ENCODE measurements around the gene UNC119.

GRCh38 chr17:28574526-28574925 is 22.1 kb upstream of the UNC119 start:
- TF ChIP-seq, protein P1, sequence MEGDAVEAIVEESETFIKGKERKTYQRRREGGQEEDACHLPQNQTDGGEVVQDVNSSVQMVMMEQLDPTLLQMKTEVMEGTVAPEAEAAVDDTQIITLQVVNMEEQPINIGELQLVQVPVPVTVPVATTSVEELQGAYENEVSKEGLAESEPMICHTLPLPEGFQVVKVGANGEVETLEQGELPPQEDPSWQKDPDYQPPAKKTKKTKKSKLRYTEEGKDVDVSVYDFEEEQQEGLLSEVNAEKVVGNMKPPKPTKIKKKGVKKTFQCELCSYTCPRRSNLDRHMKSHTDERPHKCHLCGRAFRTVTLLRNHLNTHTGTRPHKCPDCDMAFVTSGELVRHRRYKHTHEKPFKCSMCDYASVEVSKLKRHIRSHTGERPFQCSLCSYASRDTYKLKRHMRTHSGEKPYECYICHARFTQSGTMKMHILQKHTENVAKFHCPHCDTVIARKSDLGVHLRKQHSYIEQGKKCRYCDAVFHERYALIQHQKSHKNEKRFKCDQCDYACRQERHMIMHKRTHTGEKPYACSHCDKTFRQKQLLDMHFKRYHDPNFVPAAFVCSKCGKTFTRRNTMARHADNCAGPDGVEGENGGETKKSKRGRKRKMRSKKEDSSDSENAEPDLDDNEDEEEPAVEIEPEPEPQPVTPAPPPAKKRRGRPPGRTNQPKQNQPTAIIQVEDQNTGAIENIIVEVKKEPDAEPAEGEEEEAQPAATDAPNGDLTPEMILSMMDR (IDR thresholded peaks at IDR 0.05; ENCODE audit: low read depth, low read length, missing input control) = peak; percentile 3
- no peak for TF ChIP-seq YY1 (IDR thresholded peaks at IDR 0.05)
- no peak for TF ChIP-seq SP1 (IDR thresholded peaks at IDR 0.05)
- TF ChIP-seq EGR1 (IDR thresholded peaks at IDR 0.05; ENCODE audit: low read depth in 2 of 2) = no peak
- no peak for TF ChIP-seq TAF1 (conservative IDR thresholded peaks at IDR 0.05)
- no peak for TF ChIP-seq GABPA (IDR thresholded peaks at IDR 0.05 in 1 of 2, conservative IDR thresholded peaks at IDR 0.05 in 1 of 2)
- no peak for TF ChIP-seq MAX (IDR thresholded peaks at IDR 0.05)
- no peak for TF ChIP-seq ATF3 (IDR thresholded peaks at IDR 0.05)
- TF ChIP-seq HNF4A (conservative IDR thresholded peaks at IDR 0.05) = no peak
- TF ChIP-seq HNF4G (IDR thresholded peaks at IDR 0.05) = no peak
- no peak for TF ChIP-seq JUND (IDR thresholded peaks at IDR 0.05)
- no peak for TF ChIP-seq REST (IDR thresholded peaks at IDR 0.05)
- TF ChIP-seq RAD21 (IDR thresholded peaks at IDR 0.05) = no peak
